PC-3 (cell line): ENCODE results near the gene TANC1. TPM values are rescaled to one million over a fixed set of nuclear protein-coding genes. Genes with fewer than 3 reads are reported as not detected.

Experiments used
- ATAC-seq: fragments of 200-7000 bp; cut with Tn5 transposase; 2 replicates; pipeline ENCODE4 v1.9.1; 2020; ENCODE audit warnings: mild to moderate bottlenecking, moderate library complexity
- BruUV-seq: library from RNA; stranded (reverse); fragments of 400-500 nt; replicated peaks from 2 replicates; lab custom pipeline; 2021; lab: Mats Ljungman, UMichigan
- CTCF ChIA-PET: fragments of 300-600 bp; sonication (Branson Sonifier 250); formaldehyde crosslinking; loops from one replicate; lab custom pipeline; 2022; ENCODE audit warnings: antibody characterized with exemption; lab: Charles Lee
- POLR2A ChIA-PET: fragments of 300-600 bp; sonication (Branson Sonifier 250); formaldehyde crosslinking; loops from one replicate; lab custom pipeline; 2022; ENCODE audit warnings: antibody characterized with exemption; ENCODE audit not compliant: unreplicated experiment; lab: Charles Lee
- DNase-seq: peaks from one replicate; pipeline ENCODE4 v3.0.0-alpha.2; 2015
- H2AFZ ChIP-seq: fragments of 300-600 bp; sonication (generic); 2 replicates; pipeline ENCODE4 v1.6.0; 2016; ENCODE audit warnings: antibody characterized with exemption, low read length
- H3F3A ChIP-seq: fragments of 300-600 bp; sonication (generic); one replicate; pipeline ENCODE4 v1.6.0; 2017; ENCODE audit warnings: antibody characterized with exemption, low read length, control low read depth, mild to moderate bottlenecking; ENCODE audit not compliant: unreplicated experiment
- H3K27ac ChIP-seq: fragments of 300-600 bp; sonication (generic); 2 replicates; pipeline ENCODE4 v1.5.1; 2016; ENCODE audit warnings: mild to moderate bottlenecking, low read length
- H3K27me3 ChIP-seq: fragments of 300-600 bp; sonication (generic); 2 replicates; pipeline ENCODE4 v1.6.1; 2016; ENCODE audit warnings: low read length, mixed read lengths
- H3K36me3 ChIP-seq: fragments of 300-600 bp; sonication (generic); 2 replicates; pipeline ENCODE4 v1.6.1; 2016; ENCODE audit warnings: low read depth, mixed run types, low read length, mixed read lengths
- H3K4me1 ChIP-seq: fragments of 300-600 bp; sonication (generic); 2 replicates; pipeline ENCODE4 v1.5.1; 2016; ENCODE audit warnings: low read length; ENCODE audit not compliant: insufficient read depth
- H3K4me2 ChIP-seq: fragments of 300-600 bp; sonication (generic); 2 replicates; pipeline ENCODE4 v1.6.0; 2016; ENCODE audit warnings: low read length
- H3K4me3 ChIP-seq: fragments of 300-600 bp; sonication (generic); 2 replicates; pipeline ENCODE4 v1.5.1; 2016; ENCODE audit warnings: mild to moderate bottlenecking, low read length, mixed read lengths
- H3K79me2 ChIP-seq: fragments of 300-600 bp; sonication (generic); 2 replicates; pipeline ENCODE4 v1.6.1; 2017; ENCODE audit warnings: low read length, mixed read lengths
- H3K9ac ChIP-seq: fragments of 300-600 bp; sonication (generic); 2 replicates; pipeline ENCODE4 v1.6.0; 2016; ENCODE audit warnings: mild to moderate bottlenecking, low read length
- H3K9me2 ChIP-seq: fragments of 300-600 bp; sonication (generic); replicated peaks from 2 replicates; pipeline ENCODE4 v1.6.1; 2016; ENCODE audit warnings: mixed run types, low read length, mixed read lengths
- H3K9me3 ChIP-seq: fragments of 300-600 bp; sonication (generic); 2 replicates; pipeline ENCODE4 v1.6.1; 2016; ENCODE audit warnings: low read length, mixed read lengths
- H4K20me1 ChIP-seq: fragments of 300-600 bp; sonication (generic); 2 replicates; pipeline ENCODE4 v1.6.1; 2016; ENCODE audit warnings: low read length, mixed read lengths
- EZH2 ChIP-seq: fragments of 300-600 bp; sonication (generic); IDR thresholded peaks from one replicate; pipeline ENCODE4 v1.6.1; 2017; ENCODE audit warnings: antibody characterized with exemption, mild to moderate bottlenecking, low read length; ENCODE audit not compliant: unreplicated experiment
- EZH2phosphoT487 ChIP-seq: fragments of 300-600 bp; sonication (generic); IDR thresholded peaks from 2 replicates; pipeline ENCODE4 v1.6.1; 2018; ENCODE audit warnings: mild to moderate bottlenecking, antibody characterized with exemption, low read length, borderline replicate concordance
- intact Hi-C: fragments of 100-400 bp; cut with micrococcal nuclease; formaldehyde crosslinking; loops from 2 replicates; pipeline ENCODE4 v1.9.0; 2023
- total RNA-seq: library from RNA; depleted of rRNA; stranded (reverse); fragments of >200 nt; gene quantifications from 2 replicates; pipeline ENCODE4 v1.2.3, GENCODE V29; 2014
- TF ChIP-seq, protein P1 (sequence below): fragments of 300-600 bp; sonication (generic); conservative IDR thresholded peaks from 2 replicates; pipeline ENCODE4 v1.5.1; 2017; ENCODE audit warnings: antibody characterized with exemption, low read depth, mild to moderate bottlenecking, low read length

Gene TANC1
- total RNA-seq, 1 experiment from 2014 or later: 17.6 TPM

DNA sequence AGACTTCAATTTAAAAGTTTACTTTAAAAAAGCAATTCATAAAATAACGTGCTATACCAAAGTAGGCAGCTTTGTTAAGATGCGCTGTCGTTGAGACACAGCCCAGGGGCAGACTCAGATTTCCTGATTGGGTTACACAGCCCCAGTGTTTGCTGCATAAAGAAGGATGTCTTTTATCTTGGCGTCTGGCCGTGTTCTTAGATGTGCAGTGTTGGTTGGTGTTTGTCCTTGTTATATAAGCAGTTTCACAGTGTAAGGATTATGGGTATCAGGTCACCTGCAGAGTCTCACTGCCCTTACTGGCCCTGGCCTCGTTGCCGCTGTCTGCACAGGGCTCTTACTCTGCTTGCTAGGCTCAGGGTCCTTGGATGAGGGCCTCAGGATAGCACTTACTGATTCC lies 209.5 kb downstream of the TANC1 start:
- Histone ChIP-seq H3F3A (no peaks in the 10 kb centered on the region), H3K36me3 (peaks cover 5% of the 10 kb centered on the region; the same call in 1 of the 2 replicates), H4K20me1 (no peaks in the 10 kb centered on the region), H3K9me2 (no peaks in the 10 kb centered on the region), H3K4me1 (no peaks in the 10 kb centered on the region), H3K9ac (no peak overlapping the region), H2AFZ (no peak overlapping the region), H3K9me3 (no peaks in the 10 kb centered on the region), H3K27ac (no peak overlapping the region), H3K4me3 (no peak overlapping the region), H3K4me2 (no peak overlapping the region), H3K79me2 (no peaks in the 10 kb centered on the region), H3K27me3 (no peaks in the 10 kb centered on the region)
- no peak for TF ChIP-seq EZH2
- TF ChIP-seq EZH2phosphoT487: no peak
- TF ChIP-seq, protein P1, sequence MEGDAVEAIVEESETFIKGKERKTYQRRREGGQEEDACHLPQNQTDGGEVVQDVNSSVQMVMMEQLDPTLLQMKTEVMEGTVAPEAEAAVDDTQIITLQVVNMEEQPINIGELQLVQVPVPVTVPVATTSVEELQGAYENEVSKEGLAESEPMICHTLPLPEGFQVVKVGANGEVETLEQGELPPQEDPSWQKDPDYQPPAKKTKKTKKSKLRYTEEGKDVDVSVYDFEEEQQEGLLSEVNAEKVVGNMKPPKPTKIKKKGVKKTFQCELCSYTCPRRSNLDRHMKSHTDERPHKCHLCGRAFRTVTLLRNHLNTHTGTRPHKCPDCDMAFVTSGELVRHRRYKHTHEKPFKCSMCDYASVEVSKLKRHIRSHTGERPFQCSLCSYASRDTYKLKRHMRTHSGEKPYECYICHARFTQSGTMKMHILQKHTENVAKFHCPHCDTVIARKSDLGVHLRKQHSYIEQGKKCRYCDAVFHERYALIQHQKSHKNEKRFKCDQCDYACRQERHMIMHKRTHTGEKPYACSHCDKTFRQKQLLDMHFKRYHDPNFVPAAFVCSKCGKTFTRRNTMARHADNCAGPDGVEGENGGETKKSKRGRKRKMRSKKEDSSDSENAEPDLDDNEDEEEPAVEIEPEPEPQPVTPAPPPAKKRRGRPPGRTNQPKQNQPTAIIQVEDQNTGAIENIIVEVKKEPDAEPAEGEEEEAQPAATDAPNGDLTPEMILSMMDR: no peak
- ChIA-PET CTCF (no interaction called here), POLR2A (no interaction called here)
- BruUV-seq: no TSS peak
- DNase-seq (no peak), ATAC-seq (no peak)
- intact Hi-C loops: no loop called here

- CTCF ChIA-PET: no interaction called here
- no peaks in the 10 kb centered on the region for H4K20me1 ChIP-seq
- no TSS peak for BruUV-seq
- H3K79me2 ChIP-seq: no peaks in the 10 kb centered on the region
- no peak overlapping the region for H3K9ac ChIP-seq
- intact Hi-C loops: no loop called here
- POLR2A ChIA-PET: no interaction called here
- no peak for DNase-seq
- no peak for ATAC-seq
- H3K27me3 ChIP-seq: no peaks in the 10 kb centered on the region
- no peak overlapping the region for H3K4me3 ChIP-seq
- TF ChIP-seq EZH2phosphoT487: no peak
- no peak for TF ChIP-seq EZH2
- TF ChIP-seq, protein P1: no peak
- H3K4me2 ChIP-seq: no peak overlapping the region
- no peak overlapping the region for H2AFZ ChIP-seq
- no peaks in the 10 kb centered on the region for H3K9me2 ChIP-seq
- peaks cover 5% of the 10 kb centered on the region; the same call in 1 of the 2 replicates for H3K36me3 ChIP-seq
- H3F3A ChIP-seq: no peaks in the 10 kb centered on the region
- H3K27ac ChIP-seq: no peak overlapping the region
- H3K9me3 ChIP-seq: no peaks in the 10 kb centered on the region
- H3K4me1 ChIP-seq: no peaks in the 10 kb centered on the region
These were observed 210.7 kb downstream of the TANC1 start for GRCh38 chr2:159179096-159179495.

GRCh38 chr2:159179696-159180095 lies 211.3 kb downstream of the TANC1 start:
- no peaks in the 10 kb centered on the region for H3K9me3 ChIP-seq
- no peak for ATAC-seq
- H3K27ac ChIP-seq: no peak overlapping the region
- no TSS peak for BruUV-seq
- no peaks in the 10 kb centered on the region for H4K20me1 ChIP-seq
- no peaks in the 10 kb centered on the region for H3F3A ChIP-seq
- no peak overlapping the region for H2AFZ ChIP-seq
- intact Hi-C loops: no loop called here
- CTCF ChIA-PET: no interaction called here
- H3K27me3 ChIP-seq: no peaks in the 10 kb centered on the region
- no peaks in the 10 kb centered on the region for H3K4me1 ChIP-seq
- peaks cover 5% of the 10 kb centered on the region; the same call in 1 of the 2 replicates for H3K36me3 ChIP-seq
- H3K4me2 ChIP-seq: no peak overlapping the region
- no peak overlapping the region for H3K9ac ChIP-seq
- H3K9me2 ChIP-seq: no peaks in the 10 kb centered on the region
- H3K4me3 ChIP-seq: no peak overlapping the region
- no peaks in the 10 kb centered on the region for H3K79me2 ChIP-seq
- POLR2A ChIA-PET: no interaction called here
- TF ChIP-seq, protein P1: no peak
- no peak for TF ChIP-seq EZH2
- DNase-seq: no peak
